GM18870 (cell line): ENCODE data around the gene ROR2.
"Not testable (repeated sequence)": the region's sequence is repeated elsewhere in the genome, so short reads cannot be mapped to it uniquely, and the experiment has no call there.

ENCODE experiments used
- ATAC-seq: cut with Tn5 transposase; IDR thresholded peaks from one replicate; pipeline ENCODE4 v1.9.1; 2021; ENCODE audit warnings: moderate library complexity; ENCODE audit not compliant: unreplicated experiment

ROR2 gene

DNA sequence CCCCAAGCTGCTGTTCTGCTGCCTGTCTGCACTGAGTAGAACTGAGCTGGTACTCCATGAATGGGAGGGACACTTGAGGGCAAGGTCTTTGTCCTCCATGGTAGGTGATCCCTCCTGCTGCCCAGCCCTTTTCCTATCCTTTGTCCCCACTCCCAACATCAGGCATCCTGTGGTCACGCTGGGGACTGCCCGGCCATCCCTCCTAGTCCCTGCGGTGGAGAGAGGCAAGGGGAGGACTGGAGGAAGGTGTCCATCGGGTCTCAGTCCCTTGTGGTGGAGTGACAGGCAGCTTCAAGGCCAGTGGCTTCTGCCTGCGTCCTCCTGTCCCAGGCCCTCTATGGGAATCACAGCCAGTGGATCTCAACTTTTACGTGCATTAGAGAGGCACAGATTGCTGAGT, 25.9 kb downstream of the ROR2 start:
- ATAC-seq = no peak

DNA sequence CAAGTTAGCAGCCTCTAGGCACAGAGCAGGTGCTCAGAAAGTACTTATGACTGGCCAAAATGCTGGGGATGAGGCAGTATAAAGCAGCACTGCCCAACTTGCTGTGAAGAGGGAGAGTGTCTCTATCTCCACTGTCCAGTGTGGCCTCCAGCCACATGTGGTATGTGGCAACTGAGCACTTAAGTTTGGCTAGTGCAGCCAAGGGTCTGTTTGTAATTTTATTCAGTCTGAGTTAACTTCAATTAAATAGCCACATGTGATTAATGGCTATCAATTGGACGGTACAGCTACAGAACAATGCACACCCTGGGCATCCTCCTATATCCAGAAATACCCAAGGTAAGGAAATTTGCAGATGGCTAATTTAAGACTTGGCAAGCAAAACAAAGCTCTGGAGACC, 26.9 kb downstream of the ROR2 start:
- ATAC-seq = no peak

DNA sequence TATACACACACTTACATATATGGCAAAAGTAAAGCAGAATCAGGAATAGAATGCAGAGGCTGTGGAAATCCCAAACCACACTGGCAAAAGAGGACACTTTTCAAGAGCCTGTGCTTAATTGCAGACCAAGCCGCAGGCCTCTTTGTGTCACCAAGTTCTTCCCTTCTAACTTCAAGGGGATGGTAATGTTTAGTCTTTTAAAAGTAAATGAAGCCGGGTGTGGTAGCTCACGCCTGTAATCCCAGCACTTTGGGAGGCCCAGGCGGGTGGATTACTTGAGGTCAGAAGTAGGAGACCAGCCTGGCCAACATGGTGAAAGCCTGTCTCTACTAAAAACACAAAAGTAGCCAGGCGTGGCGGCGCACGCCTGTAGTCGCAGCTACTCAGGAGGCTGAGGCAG, 28.7 kb downstream of the ROR2 start:
- ATAC-seq = no peak

DNA sequence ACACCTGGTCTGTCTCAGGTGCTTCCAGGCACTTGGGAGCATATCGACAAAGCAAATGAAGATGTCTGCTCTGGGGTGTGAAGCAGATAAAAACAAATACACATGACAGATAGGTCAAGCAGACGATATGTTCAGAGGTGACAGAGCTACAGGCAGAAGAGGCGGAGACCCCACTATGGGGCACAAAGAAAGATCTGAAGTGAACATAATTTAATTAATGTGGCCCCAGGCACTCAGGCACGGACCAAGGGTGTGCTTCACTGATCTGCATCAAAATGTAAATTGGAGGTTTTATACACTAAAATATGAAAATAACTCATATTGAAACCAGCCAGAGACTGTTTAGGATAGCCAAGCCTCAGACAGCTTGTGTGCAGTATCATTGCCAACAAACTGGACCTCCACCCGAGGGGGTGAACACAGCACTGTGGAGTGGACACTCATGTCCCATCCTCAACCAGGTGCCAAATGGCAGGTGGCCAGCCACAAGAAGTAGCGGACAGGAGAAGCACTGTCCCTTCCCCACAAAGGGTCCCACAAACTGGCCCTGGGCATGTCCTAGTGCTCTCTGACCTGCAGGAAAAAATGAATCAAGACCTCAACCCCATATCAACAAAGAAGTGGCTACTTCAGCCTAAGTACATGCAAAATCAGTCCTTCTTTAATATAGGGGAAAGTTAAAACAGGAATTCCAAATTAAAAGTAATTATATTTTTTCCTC, 29.2 kb downstream of the ROR2 start:
- no peak for ATAC-seq

DNA sequence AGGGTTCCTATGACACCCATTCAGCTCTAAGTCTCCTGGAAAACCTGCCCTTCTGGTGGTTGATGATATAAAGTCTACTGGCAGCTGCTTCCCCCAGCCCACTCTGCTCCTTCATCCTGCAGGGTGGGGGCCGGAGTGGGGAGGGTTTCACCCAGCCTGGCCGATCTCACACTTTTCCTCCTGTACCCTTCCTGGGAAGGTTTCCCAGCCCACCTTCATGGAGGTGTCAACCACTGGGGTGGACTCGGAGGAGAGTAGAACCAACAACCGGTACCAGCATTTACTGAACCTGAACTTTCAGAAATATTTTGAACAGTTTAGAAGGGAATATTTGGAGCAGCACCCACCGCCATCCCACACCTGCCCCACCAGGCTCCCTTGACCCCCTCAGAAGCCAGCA, 30.4 kb downstream of the ROR2 start:
- no peak for ATAC-seq

DNA sequence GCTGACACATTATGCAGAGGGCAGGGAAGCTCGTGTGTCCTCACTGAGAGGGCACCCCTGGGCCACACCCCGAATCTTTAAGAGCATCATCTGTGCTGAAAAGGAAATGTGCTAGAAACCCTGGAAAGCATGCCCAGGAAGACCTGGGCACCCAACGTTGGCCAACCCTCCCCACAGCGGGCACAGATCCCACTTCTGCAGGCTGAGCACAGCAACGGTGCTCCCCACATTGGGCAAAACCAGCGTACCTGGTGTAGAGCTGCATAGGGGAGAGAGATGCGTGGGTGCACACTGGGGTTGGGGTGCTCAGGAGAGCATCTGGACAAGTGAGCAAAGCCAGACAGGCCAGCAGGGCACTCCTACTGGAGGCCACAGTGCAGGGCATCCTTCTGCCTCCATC, 32.6 kb downstream of the ROR2 start:
- ATAC-seq = no peak

DNA sequence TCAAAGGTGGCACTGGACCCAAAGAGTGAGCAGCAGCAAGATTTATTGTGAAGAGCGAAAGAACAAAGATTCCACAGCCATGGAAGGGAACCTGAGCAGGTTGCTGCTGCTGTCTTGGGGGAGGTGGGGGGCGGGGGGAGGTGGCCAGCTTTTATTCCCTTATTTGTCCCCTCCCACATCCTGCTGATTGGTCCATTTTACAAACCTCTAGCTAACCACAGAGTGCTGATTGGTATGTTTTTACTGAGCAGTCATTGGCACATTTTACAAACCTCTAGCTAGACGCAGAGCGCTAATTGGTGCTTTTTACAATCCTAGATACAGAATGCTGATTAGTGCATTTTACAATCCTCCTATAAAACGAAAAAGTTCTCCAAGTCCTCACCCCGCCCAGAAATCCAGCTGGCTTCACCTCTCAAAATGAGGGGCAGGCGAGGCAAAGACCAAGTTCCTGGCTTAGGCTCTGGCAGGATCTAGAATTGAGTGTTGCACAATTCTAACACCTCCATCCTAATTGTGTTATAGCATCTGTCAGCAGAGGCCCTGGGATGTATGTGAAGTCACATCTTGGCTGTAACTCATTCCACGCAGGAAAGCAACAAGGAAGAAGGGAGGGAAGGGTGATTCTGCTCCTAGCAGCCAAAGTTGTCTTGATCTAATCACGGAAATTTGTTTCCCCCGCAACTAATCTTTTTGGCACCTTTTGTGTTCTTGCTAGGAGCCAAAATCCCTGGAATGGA, 34.3 kb downstream of the ROR2 start:
- ATAC-seq = no peak

DNA sequence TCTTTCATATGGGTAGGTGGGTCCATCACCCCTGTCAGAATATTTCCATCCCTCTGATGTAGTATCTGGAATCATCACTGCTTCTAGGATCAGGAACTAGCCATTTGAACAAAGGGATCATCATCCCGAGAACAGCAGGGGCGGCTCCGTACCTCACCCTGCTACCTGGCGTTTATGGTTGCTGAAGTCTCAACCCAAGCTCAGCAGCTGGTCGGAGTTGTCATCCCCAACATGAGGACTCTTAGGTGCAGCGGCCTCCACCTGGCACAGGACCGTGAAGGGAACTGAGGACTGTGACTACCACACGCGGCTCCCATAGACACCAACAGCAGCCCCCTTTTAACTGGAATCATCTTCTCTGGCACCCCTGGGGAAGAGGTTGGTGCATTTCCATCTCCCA, 35.1 kb downstream of the ROR2 start:
- ATAC-seq = no peak

DNA sequence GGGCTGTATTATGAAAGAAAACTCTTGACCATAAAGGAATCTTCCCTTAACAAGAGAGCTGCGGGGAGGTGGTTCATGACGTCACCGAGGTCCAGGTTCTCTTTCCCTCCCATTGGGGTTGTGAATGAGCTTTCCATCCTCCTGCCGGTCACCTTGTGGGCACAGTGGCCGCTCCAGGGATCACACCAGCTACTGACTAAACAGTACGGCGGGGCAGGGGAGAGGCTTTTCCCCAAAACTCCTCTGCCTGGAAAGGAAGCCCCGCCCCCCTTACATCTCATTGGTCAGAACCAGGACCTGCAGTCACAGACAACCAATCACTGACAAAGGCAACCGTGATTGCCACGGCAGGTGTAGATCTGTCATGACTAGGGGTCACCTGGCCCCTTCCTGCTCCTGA, 35.6 kb downstream of the ROR2 start:
- ATAC-seq = no peak

DNA sequence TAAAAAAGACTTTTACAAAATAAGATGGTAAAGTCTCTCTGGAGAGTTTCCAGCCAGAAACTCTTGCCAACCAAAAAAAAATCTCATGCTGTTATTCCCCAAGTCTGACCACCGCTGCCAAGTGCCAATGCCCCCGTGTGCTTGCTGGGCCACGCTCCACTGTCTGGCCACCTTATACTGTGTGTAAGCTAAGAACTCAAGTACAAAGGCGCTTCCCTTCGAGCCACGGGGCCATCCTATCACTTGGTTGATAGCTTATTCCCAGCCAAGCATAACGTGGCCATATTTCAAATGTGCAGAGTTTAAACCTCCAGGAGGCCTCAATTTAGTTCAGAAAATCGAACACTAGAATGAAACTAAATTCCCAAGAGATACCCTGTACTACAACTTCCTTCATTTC, 36.0 kb downstream of the ROR2 start:
- no peak for ATAC-seq

DNA sequence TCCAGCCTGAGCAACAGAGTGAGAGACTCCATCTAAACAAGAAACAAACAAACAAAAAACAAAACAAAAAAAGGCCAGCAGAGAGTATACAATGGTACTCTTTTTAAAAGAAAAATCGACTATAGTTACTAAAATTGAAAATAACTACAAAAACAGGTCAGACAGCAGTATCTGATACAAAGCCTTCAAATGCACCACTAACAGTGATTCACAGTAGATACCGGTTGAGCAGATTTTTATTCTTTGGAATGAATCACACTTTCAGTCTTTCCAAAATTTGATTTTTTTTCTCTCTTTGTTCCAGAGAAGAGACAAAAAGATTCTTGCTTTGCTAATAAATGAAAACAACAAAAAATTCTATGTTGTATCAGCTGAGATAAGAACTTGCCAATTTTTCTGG, 36.9 kb downstream of the ROR2 start:
- no peak for ATAC-seq

DNA sequence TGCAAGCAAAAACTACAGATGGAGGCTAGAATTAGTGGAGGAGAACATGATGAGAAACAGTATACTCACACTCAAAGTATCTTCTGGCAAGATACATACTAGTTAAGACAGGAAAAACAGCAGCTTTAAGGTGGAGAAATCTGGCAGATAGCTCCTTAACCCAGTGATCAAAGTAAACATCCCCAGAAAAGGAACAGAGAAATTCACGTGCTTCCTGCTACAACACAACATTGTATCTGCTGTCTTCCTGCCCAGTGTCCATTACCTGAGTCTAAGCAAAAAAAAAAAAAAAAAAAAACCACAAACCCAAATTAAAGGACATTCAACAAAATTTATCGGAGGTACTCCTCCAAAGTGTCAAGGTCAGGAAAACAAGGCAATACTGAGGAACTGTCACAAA, 38.4 kb downstream of the ROR2 start:
- ATAC-seq = no peak

DNA sequence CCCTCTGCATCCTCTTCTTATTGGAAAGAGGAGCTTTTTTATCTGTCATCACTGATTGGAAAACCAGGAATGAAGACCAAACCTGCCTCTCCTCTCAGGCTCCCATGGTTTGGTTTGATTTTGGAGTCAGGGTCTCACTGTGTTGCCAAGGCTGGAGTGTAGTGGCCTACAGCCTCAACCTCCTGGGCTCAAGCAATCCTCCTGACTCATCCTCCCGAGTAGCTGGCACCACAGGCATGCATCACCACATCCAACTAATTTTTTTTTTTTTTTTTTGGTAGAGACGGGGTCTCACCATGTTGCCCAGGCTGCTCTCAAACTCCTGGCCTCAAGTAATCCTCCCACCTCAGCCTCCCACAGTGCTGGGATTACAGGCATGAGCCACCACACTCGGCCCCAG, 40.8 kb downstream of the ROR2 start:
- ATAC-seq = not testable (repeated sequence)

DNA sequence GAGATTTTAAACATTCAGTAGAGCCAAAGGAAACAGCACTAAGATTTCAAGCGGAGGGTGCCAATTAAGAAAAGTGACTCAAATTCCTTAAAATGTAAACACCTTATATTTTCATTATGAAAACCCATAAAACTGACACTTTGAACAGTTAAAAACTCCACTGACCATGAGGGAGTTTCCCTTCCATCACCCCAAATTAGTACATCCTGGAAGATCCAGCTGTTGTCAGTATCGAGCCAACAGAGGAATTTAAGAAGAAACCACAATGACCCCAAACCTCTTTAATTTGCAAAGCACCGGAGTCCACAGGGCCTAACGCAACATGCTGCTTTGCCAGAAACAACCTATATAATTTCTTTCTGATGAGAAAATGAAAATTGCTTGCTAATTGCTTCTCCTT, 41.3 kb downstream of the ROR2 start:
- ATAC-seq = no peak

DNA sequence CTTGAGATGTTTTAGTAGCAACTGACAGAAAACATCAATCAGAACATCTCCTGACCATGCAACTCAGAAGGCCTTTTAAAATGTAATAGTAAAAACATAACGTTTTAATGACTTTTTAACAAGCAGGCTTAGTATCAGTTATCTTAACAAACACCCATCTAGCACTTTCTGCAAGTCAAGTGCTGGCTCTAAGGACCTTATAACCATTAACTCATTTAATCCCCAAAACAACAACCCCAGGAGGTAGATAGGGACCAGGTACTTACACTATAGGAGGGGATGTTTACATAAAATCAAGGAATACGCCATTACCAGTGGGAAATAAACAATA, 41.8 kb downstream of the ROR2 start:
- ATAC-seq = no peak

DNA sequence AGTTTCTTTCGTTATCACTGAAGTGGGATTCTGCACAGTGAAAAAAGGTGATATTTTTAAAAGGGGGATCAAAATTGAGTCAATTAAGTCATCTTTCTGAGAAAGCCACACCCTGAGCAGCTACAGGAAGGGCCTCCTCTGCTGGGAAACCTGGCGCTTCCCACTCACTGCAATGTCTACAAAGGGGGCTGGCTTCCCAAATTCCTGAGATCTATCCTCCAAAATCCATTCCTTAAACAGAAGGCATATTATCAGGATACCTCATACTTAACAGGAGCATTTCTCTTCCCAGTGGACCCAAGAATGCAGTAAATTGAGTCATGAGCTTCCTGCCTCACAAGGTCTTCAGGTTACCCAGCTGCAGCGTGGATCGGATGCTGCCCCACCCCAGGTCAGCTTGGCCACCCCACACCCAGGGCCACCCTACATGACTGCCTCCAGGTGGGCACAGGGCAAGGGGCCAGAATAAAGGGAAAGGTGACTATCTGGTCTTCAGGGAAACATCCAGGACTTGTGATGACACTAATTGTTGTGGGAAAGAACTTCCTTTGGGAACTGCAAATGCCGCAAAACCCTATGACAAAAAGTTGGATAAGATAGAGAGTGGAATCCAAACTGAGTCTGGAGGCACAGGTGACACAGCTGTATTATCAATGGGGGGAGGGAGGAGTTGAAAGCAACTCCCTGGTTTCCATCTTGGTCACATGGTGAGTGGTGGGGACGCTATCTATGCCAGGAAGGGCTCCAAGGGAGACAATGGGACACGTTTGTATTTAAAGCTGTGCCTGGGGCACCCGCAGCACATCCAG, 42.3 kb downstream of the ROR2 start:
- no peak for ATAC-seq

DNA sequence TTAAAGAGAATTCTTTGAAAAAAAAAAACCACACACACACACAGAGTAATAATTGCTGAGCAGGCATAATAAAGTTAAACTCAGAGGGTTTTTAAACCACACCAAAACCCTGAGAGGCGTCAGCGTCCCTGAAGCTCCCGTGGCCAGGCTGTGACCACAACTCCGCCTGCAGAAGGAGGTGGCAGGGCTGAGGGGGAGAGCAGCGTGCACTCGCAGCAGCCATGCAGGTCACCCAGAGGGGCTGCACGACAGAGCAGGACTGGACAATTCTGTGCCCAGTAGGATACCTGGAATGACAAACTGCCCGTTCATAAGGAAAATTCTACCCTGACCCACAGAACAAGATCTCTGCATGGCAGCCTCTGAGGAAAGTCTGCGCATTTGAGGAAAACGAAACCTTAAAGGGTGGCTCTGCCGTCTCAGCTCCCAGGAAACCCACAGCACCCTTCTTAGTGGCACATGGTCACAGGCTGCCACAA, 44.0 kb downstream of the ROR2 start:
- no peak for ATAC-seq

DNA sequence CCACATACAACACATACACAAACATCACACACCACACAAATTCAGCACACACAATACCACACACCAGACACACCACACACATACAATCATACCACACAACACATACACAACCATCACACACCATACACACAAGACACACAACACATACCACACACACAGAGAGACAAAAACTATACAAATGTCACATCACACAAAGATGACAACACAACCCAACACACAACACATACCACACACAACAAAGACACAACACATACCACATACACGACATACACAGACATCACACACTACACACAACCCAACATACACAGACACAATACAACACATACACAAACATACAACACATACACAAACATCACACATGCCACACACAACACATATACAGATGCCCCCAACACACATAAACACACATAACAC, 44.8 kb downstream of the ROR2 start:
- ATAC-seq = no peak

DNA sequence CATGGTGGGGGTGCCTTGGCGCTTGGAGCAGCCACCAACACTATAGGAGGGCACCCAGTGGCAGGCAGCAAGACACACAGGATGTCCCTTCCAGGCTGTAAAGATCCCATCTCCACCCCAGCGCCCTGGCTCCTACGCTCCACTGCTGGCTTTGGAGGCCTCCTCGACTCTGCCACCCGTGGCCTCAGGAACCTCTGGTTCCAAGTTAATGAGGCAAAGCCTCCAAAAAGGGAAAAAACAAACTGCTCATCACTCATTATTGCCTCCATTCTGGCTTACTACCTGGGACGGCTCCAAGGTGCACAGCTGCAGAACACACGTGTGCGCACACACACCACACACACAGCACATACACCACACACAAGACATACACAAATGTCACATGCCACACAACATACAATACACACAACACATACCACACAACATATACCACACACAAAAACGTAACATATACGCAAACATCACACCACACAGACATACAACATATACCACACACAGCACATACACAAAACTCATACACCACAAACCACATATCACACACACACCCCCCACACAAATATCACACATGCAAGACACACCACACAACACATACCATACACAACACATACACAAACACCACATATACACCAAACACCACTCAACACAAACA, 45.3 kb downstream of the ROR2 start:
- no peak for ATAC-seq

DNA sequence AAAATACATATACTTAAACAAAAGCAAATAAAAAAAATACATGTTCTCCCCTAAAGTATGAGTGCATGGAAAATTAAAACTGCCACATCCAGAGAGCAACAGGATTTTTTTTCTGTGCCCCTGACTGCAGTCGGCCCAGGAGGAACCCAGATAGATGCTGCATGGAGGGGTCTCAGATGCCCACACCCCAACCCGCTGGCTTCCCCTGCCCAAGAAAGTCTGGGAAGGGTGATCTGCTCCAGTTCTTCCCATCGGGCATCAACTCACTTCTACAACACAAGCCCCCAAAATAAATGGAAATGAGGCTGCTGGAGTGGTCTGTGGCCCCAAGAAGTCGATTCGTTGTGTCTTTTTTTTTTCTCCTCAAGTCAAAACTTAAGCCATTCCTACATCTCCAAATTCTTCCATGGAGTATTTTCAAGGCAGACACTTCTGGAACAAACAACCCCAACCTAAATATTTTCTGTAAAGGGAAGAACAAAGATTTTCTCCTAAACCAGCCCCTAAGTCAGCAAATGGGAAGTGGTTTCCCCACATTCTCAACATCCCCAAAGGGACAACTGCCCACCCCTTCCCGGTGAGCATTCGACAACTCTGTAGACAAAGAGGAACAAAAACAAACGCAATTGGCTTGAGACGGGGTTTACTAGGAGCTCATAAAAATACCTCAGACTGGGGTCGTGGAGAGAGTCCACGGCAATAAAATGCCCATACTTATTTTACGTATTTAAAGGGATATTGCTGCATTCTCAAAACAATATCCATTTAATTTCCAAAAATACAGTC, 46.7 kb downstream of the ROR2 start:
- no peak for ATAC-seq
